ENCODE results near the gene NIM1K. TPM values are rescaled to one million over a fixed set of nuclear protein-coding genes. Genes with fewer than 3 reads are reported as not detected.
"Not testable (repeated sequence)": the region's sequence is repeated elsewhere in the genome, so short reads cannot be mapped to it uniquely, and the experiment has no call there.

Gene NIM1K
- total and polyA plus RNA-seq, 12 donors = 0.07 to 0.42 (median 0.22) TPM; not detected in 2

GRCh38 chr5:43193181-43193893 lies 1.3 kb downstream of the NIM1K start:
- peaks cover 2 to 33% (median 25%) of the 10 kb centered on the region in 9 donors for H3K4me1 ChIP-seq
- H3K36me3 ChIP-seq = no peaks in the 10 kb centered on the region
- DNase-seq (no peak), ATAC-seq (peak in 7 of 8 donors; percentile 39 to 70 (median 61))
- H3K4me3 ChIP-seq = peak overlapping the region; percentile 42 to 75 (median 63)
- WGBS, 2 donors = 5 to 9% methylated on average over 12 of the region's 12 CpGs
- peak overlapping the region in 1 of 10 donors; percentile 15 for H3K27ac ChIP-seq
- H3K9me3 ChIP-seq = no peaks in the 10 kb centered on the region
- intact Hi-C loops (cut with DNase I) = loop anchor here in 1 of 10 donors (5.0 kb wide), 1 partner anchor 71 kb away; the partner anchor contains the start of gene ZNF131
- H3K27me3 ChIP-seq = peaks cover 0 to 31% (median 0%) of the 10 kb centered on the region in 7 donors
- TF ChIP-seq CTCF (IDR thresholded peaks at IDR 0.05) = no peak

GRCh38 chr5:43193894-43194265 lies 1.9 kb downstream of the NIM1K start:
- no peak for TF ChIP-seq CTCF (IDR thresholded peaks at IDR 0.05)
- DNase-seq = no peak
- peaks cover 2 to 33% (median 25%) of the 10 kb centered on the region in 9 donors for H3K4me1 ChIP-seq
- WGBS, 2 donors = 24 to 31% methylated on average over 6 of the region's 6 CpGs
- intact Hi-C loops (cut with DNase I) = loop anchor here in 1 of 10 donors (5.0 kb wide), 1 partner anchor 72 kb away; the partner anchor contains the start of gene ZNF131
- peaks cover 0 to 31% (median 0%) of the 10 kb centered on the region in 7 donors for H3K27me3 ChIP-seq
- no peaks in the 10 kb centered on the region for H3K9me3 ChIP-seq
- no peaks in the 10 kb centered on the region for H3K36me3 ChIP-seq
- ATAC-seq = no peak
- H3K4me3 ChIP-seq = peak overlapping the region in 7 of 10 donors; percentile 56 to 75 (median 63)
- no peak overlapping the region for H3K27ac ChIP-seq

GRCh38 chr5:43195670-43196265 lies 3.7 kb downstream of the NIM1K start:
- Histone ChIP-seq H3K36me3 (no peaks in the 10 kb centered on the region), H3K27me3 (peaks cover 0 to 23% (median 0%) of the 10 kb centered on the region in 7 donors), H3K4me1 (peaks cover 2 to 33% (median 24%) of the 10 kb centered on the region in 9 donors), H3K27ac (no peak overlapping the region), H3K4me3 (no peak overlapping the region), H3K9me3 (no peaks in the 10 kb centered on the region)
- no peak for ATAC-seq
- 81 to 84% methylated on average over 7 of the region's 7 CpGs for WGBS, 2 donors
- intact Hi-C loops (cut with DNase I) = no loop called here
- TF ChIP-seq CTCF (IDR thresholded peaks at IDR 0.05) = no peak
- no peak for DNase-seq

- ATAC-seq = no peak
- 60 to 63% methylated on average over 3 of the region's 3 CpGs for WGBS, 2 donors
- no peak overlapping the region for H3K27ac ChIP-seq
Measured at GRCh38 chr5:43197535-43197934, 5.5 kb downstream of the NIM1K start.

GRCh38 chr5:43201442-43201841 lies 9.4 kb downstream of the NIM1K start:
- ATAC-seq; H3K4me3 ChIP-seq; H3K4me1 ChIP-seq; DNase-seq; intact Hi-C loops (cut with DNase I); H3K27ac ChIP-seq; H3K9me3 ChIP-seq; H3K36me3 ChIP-seq; H3K27me3 ChIP-seq: not testable (repeated sequence)
- WGBS, 2 donors = 85 to 94% methylated on average over 5 of the region's 5 CpGs

More at GRCh38 chr5:43197535-43197934, 5.5 kb downstream of the NIM1K start:
- no peaks in the 10 kb centered on the region for H3K36me3 ChIP-seq
- no peaks in the 10 kb centered on the region for H3K9me3 ChIP-seq
- TF ChIP-seq CTCF (IDR thresholded peaks at IDR 0.05) = no peak
- H3K27me3 ChIP-seq = peaks cover 0 to 5% (median 0%) of the 10 kb centered on the region in 7 donors
- no peak overlapping the region for H3K4me3 ChIP-seq
- DNase-seq = no peak
- peaks cover 0 to 17% (median 7%) of the 10 kb centered on the region in 9 donors for H3K4me1 ChIP-seq
- intact Hi-C loops (cut with DNase I) = no loop called here
